ENCODE results near the gene ATAD3B. TPM values are rescaled to one million over a fixed set of nuclear protein-coding genes. Genes with fewer than 3 reads are reported as not detected.

ATAD3B gene
- total and polyA plus RNA-seq, 7 donors = 4.8 to 49.4 (median 11.5) TPM

DNA sequence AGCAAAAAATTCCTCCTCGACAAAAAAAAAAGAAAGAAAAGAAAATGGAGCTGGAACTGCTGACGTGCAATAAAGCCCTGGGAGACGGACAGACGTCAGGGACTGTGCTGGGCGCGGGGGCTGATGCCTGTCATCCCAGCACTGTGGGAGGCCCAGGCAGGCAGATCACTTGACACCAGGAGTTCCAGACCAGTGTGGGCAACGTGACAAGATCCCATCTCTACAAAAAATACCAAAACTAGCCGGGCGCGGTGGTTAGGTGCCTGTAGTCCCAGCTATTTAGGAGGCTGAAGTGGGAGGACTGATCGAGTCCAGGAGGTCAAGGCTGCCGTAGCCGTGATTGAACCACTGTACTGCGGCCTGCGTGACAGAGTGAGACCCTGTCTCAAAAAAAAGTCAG lies 46.9 kb upstream of the ATAD3B start:
- no peak for DNase-seq
- 88 to 91% methylated on average over 15 of the region's 15 CpGs for WGBS, 2 donors
- H3K27ac ChIP-seq = peak overlapping the region in 1 of 4 donors; percentile 4
- no peaks in the 10 kb centered on the region for H3K9me3 ChIP-seq
- no peak for TF ChIP-seq CTCF (IDR thresholded peaks at IDR 0.05)
- no peak for TF ChIP-seq EP300 (IDR thresholded peaks at IDR 0.05)
- no peak for TF ChIP-seq POLR2A (IDR thresholded peaks at IDR 0.05)
- no peak for TF ChIP-seq POLR2AphosphoS5 (IDR thresholded peaks at IDR 0.05)
- no peak overlapping the region for H3K4me3 ChIP-seq
- H3K36me3 ChIP-seq = no peaks in the 10 kb centered on the region
- peaks cover 0 to 38% (median 32%) of the 10 kb centered on the region in 4 donors for H3K4me1 ChIP-seq
- H3K27me3 ChIP-seq = no peaks in the 10 kb centered on the region
- intact Hi-C loops (cut with DNase I) = no loop called here

GRCh38 chr1:1425426-1425752 lies 46.2 kb upstream of the ATAD3B start:
- no peaks in the 10 kb centered on the region for H3K9me3 ChIP-seq
- no peak overlapping the region for H3K4me3 ChIP-seq
- DNase-seq = no peak
- intact Hi-C loops (cut with DNase I) = no loop called here
- no peaks in the 10 kb centered on the region for H3K27me3 ChIP-seq
- TF ChIP-seq CTCF (IDR thresholded peaks at IDR 0.05) (no peak), POLR2A (IDR thresholded peaks at IDR 0.05) (no peak), EP300 (IDR thresholded peaks at IDR 0.05) (no peak), POLR2AphosphoS5 (IDR thresholded peaks at IDR 0.05) (no peak)
- H3K4me1 ChIP-seq = peaks cover 0 to 41% (median 35%) of the 10 kb centered on the region in 4 donors
- 83% methylated on average over 12 of the region's 12 CpGs for WGBS, 2 donors
- H3K27ac ChIP-seq = peak overlapping the region in 3 of 4 donors; percentile 57 to 99 (median 98)
- H3K36me3 ChIP-seq = no peaks in the 10 kb centered on the region

DNA sequence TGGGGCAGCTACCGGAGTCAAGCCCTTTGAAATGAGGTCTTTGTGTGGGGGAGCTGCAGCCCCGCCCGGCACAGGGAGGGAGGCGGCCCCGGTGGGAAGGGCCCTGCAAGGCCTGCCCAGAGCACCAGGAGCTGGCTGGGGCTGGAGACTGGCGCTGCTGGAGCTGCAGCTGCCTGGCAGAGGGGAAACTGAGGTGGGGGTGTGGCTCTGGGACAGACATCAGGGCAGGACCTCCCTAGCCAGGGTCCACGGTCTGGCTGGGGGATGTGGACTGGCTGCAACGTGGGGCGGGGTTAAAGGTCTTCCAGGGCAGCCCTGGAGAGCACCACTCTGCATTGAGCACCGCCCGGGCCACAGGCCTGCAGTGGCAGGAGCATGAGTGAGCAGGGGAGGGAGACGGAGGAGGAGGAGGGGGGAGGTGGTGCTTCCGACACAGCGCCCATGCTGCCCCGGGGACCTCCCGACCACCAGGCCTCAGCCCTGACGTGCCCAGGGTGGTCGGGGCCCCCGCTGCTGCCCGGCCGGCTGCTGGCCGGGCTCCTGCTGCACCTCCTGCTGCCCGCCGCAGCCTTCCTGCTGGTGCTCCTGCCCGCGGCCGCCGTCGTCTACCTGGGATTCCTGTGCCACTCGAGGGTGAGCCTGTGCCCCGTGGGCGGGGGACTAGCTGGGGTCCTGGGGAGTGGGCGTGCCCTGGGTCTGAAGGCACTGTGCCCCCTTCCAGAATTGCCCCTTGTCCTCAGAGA lies 45.6 kb upstream of the ATAD3B start:
- TF ChIP-seq POLR2A (IDR thresholded peaks at IDR 0.05) (no peak), EP300 (IDR thresholded peaks at IDR 0.05) (no peak), POLR2AphosphoS5 (IDR thresholded peaks at IDR 0.05) (no peak), CTCF (IDR thresholded peaks at IDR 0.05) (no peak)
- Histone ChIP-seq H3K4me3 (no peak overlapping the region), H3K36me3 (no peaks in the 10 kb centered on the region), H3K9me3 (no peaks in the 10 kb centered on the region), H3K27me3 (no peaks in the 10 kb centered on the region), H3K27ac (peak overlapping the region in 3 of 4 donors; percentile 57 to 99 (median 98)), H3K4me1 (peaks cover 0 to 41% (median 35%) of the 10 kb centered on the region in 4 donors)
- WGBS, 2 donors = 36 to 45% methylated on average over 33 of the region's 33 CpGs
- intact Hi-C loops (cut with DNase I) = no loop called here
- no peak for DNase-seq

DNA sequence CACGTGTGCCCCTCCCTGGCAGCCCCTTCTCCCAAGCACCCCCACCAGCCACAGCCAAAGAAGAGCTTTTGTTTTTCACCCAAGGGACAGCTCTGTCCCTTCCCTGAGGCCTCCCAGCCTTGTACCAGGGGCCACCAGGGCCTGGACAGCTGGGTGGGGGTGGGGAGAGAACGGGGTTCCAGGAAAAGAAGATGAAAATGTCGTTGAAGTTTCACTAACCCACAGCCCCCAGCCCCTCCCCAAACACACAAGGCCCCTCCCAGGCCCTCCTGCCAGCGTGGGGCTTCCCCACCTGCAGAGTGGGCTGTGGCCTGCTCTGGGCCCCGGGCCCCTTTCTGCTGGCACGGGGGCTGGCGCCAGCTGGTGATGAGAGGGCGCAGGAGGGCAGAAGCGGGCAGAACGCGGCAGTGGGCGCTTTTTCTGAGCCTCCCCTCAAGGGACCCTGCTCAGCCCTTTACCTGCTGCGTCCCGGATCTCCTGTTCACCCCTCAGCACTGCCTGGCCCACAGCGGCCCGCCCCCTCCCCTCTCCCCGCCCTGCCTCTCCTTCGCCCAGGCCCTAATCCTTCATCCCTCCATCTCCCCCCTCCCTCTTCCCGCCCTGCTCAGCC lies 45.0 kb upstream of the ATAD3B start:
- Histone ChIP-seq H3K27ac (peak overlapping the region in 3 of 4 donors; percentile 57 to 99 (median 98)), H3K27me3 (no peaks in the 10 kb centered on the region), H3K36me3 (no peaks in the 10 kb centered on the region), H3K9me3 (no peaks in the 10 kb centered on the region), H3K4me3 (no peak overlapping the region), H3K4me1 (peaks cover 0 to 41% (median 37%) of the 10 kb centered on the region in 4 donors)
- intact Hi-C loops (cut with DNase I) = no loop called here
- no peak for DNase-seq
- TF ChIP-seq POLR2AphosphoS5 (IDR thresholded peaks at IDR 0.05) = no peak
- no peak for TF ChIP-seq CTCF (IDR thresholded peaks at IDR 0.05)
- no peak for TF ChIP-seq POLR2A (IDR thresholded peaks at IDR 0.05)
- no peak for TF ChIP-seq EP300 (IDR thresholded peaks at IDR 0.05)
- 25 to 34% methylated on average over 19 of the region's 19 CpGs for WGBS, 2 donors
